SK-N-SH (cell line): ENCODE results near the gene MAEA. TPM values are rescaled to one million over a fixed set of nuclear protein-coding genes. Genes with fewer than 3 reads are reported as not detected.

ENCODE experiments used
- CTCF ChIA-PET: fragments of 300-600, 350-600 bp; formaldehyde crosslinking; extraction: SDS; loops from one replicate; lab custom pipeline; 2021; lab: Yijun Ruan, JAX
- POLR2A ChIA-PET: fragments of 350-600 bp; sonication (Branson Sonifier 250); formaldehyde crosslinking; extraction: SDS; loops from one replicate; lab custom pipeline; 2020; ENCODE audit warnings: antibody characterized with exemption, inconsistent platforms; lab: Yijun Ruan, JAX
- DNase-seq: peaks from one replicate; pipeline ENCODE4 v3.0.0; 2012
- H2AFZ ChIP-seq: fragments of 200-600 bp; sonication (generic); 2 replicates; pipeline ENCODE4 v1.8.1; 2016; ENCODE audit warnings: antibody characterized with exemption, mild to moderate bottlenecking, low read depth
- H3F3A ChIP-seq: fragments of 200-600 bp; sonication (generic); replicated peaks from 2 replicates; pipeline ENCODE3; 2016; ENCODE audit warnings: antibody characterized with exemption, mild to moderate bottlenecking; ENCODE audit not compliant: insufficient read depth
- H3K27ac ChIP-seq, 2 experiments: fragments of 200-500 bp in 1 of 2; fragments of 200-600 bp in 1 of 2; sonication (Bioruptor generic) in 1 of 2; sonication (generic), shearing (Covaris generic) in 1 of 2; 2 replicates each; pipeline versions ENCODE4 v1.5.1 to v1.6.1; 2014 to 2016; ENCODE audit warnings: low read depth in 2 of 2, inconsistent platforms in 1 of 2, low read length in 1 of 2, mild to moderate bottlenecking in 1 of 2, mixed read lengths in 1 of 2
- H3K27me3 ChIP-seq: fragments of 200-600 bp; sonication (generic), shearing (Covaris generic); 2 replicates; pipeline ENCODE4 v1.6.1; 2016; ENCODE audit warnings: mixed run types; ENCODE audit not compliant: insufficient read depth
- H3K36me3 ChIP-seq, 2 experiments: fragments of 200-500 bp in 1 of 2; fragments of 200-600 bp in 1 of 2; sonication (Bioruptor generic) in 1 of 2; sonication (generic) in 1 of 2; replicated peaks in 1 of 2; 2 replicates each; pipeline versions ENCODE3 to v1.5.1; 2014 to 2016; ENCODE audit warnings: low read length in 1 of 2, mild to moderate bottlenecking in 1 of 2; ENCODE audit not compliant: insufficient read depth in 2 of 2, control insufficient read depth in 1 of 2
- H3K4me1 ChIP-seq, 2 experiments: fragments of 200-500 bp in 1 of 2; fragments of 200-600 bp in 1 of 2; sonication (Bioruptor generic) in 1 of 2; sonication (generic), shearing (Covaris generic) in 1 of 2; 2 replicates each; pipeline versions ENCODE4 v1.5.1 to v1.6.1; 2014 to 2016; ENCODE audit warnings: low read depth in 1 of 2, low read length in 1 of 2, mixed run types in 1 of 2; ENCODE audit not compliant: insufficient read depth in 2 of 2, control insufficient read depth in 1 of 2
- H3K4me2 ChIP-seq: fragments of 200-600 bp; sonication (generic), shearing (Covaris generic); 2 replicates; pipeline ENCODE4 v1.6.1; 2017; ENCODE audit warnings: mixed run types
- H3K4me3 ChIP-seq, 2 experiments: fragments of 200-500 bp in 1 of 2; fragments of 200-600 bp in 1 of 2; sonication (Bioruptor generic) in 1 of 2; sonication (generic), shearing (Covaris generic) in 1 of 2; 2 replicates each; pipeline versions ENCODE4 v1.5.1 to v1.8.1; 2014 to 2016; ENCODE audit warnings: low read depth in 2 of 2, inconsistent platforms in 1 of 2, low read length in 1 of 2, mild to moderate bottlenecking in 1 of 2, mixed read lengths in 1 of 2, moderate library complexity in 1 of 2
- H3K79me2 ChIP-seq: fragments of 200-600 bp; sonication (generic); 2 replicates; pipeline ENCODE4 v1.8.1; 2017; ENCODE audit warnings: mild to moderate bottlenecking; ENCODE audit not compliant: insufficient read depth
- H3K9ac ChIP-seq: fragments of 200-600 bp; sonication (generic); 2 replicates; pipeline ENCODE4 v1.6.1; 2017; ENCODE audit warnings: mixed run types
- H3K9me2 ChIP-seq: fragments of 200-600 bp; sonication (generic); 2 replicates; pipeline ENCODE4 v1.6.1; 2017; ENCODE audit warnings: mixed run types
- H3K9me3 ChIP-seq: fragments of 200-600 bp; sonication (generic); 2 replicates; pipeline ENCODE4 v1.6.1; 2017; ENCODE audit warnings: mixed run types, mild to moderate bottlenecking, moderate library complexity
- H4K20me1 ChIP-seq: fragments of 200-600 bp; sonication (generic); 2 replicates; pipeline ENCODE4 v1.6.1; 2017; ENCODE audit warnings: mild to moderate bottlenecking, mixed run types; ENCODE audit not compliant: insufficient read depth
- ELF1 ChIP-seq: IDR thresholded peaks from 2 replicates; pipeline ENCODE4 v1.4.0; 2012
- FOXJ3 ChIP-seq: sonication (generic); formaldehyde crosslinking; IDR thresholded peaks from 2 replicates; pipeline ENCODE4 v1.5.1; 2020; ENCODE audit warnings: mild to moderate bottlenecking, missing genetic modification reagents
- FOXM1 ChIP-seq: IDR thresholded peaks from 2 replicates; pipeline ENCODE4 v1.4.0; 2012; ENCODE audit warnings: low read depth, mild to moderate bottlenecking
- GABPA ChIP-seq: IDR thresholded peaks from 2 replicates; pipeline ENCODE4 v1.4.0; 2012; ENCODE audit warnings: low read depth, mild to moderate bottlenecking
- JUND ChIP-seq: IDR thresholded peaks from 2 replicates; pipeline ENCODE4 v1.4.0; 2012
- MAX ChIP-seq: IDR thresholded peaks from 2 replicates; pipeline ENCODE4 v1.4.0; 2012; ENCODE audit warnings: low read depth
- MXI1 ChIP-seq: IDR thresholded peaks from 2 replicates; pipeline ENCODE4 v1.6.1; 2012; ENCODE audit warnings: mild to moderate bottlenecking, low read depth, low read length, improper control_type of control experiment
- NFIC ChIP-seq: IDR thresholded peaks from 2 replicates; pipeline ENCODE4 v1.4.0; 2012; ENCODE audit warnings: borderline replicate concordance
- NRF1 ChIP-seq: IDR thresholded peaks from 2 replicates; pipeline ENCODE4 v1.6.1; 2012; ENCODE audit warnings: low read depth, mild to moderate bottlenecking, low read length
- POLR2AphosphoS5 ChIP-seq: IDR thresholded peaks from 2 replicates; pipeline ENCODE4 v1.6.1; 2012; ENCODE audit warnings: low read depth, low read length
- RAD21 ChIP-seq: IDR thresholded peaks from 2 replicates; pipeline ENCODE4 v1.6.1; 2012; ENCODE audit warnings: mild to moderate bottlenecking, low read length
- RXRA ChIP-seq: IDR thresholded peaks from 2 replicates; pipeline ENCODE4 v1.4.0; 2012; ENCODE audit warnings: low read depth, mild to moderate bottlenecking, borderline replicate concordance
- SMC3 ChIP-seq: IDR thresholded peaks from 2 replicates; pipeline ENCODE4 v1.6.1; 2012; ENCODE audit warnings: low read depth, low read length, improper control_type of control experiment
- TAF1 ChIP-seq: IDR thresholded peaks from 2 replicates; pipeline ENCODE4 v1.6.1; 2012; ENCODE audit warnings: low read depth, mild to moderate bottlenecking, low read length, moderate library complexity, borderline replicate concordance
- TCF12 ChIP-seq: IDR thresholded peaks from 2 replicates; pipeline ENCODE4 v1.4.0; 2012
- TEAD4 ChIP-seq: IDR thresholded peaks from 2 replicates; pipeline ENCODE4 v1.4.0; 2012; ENCODE audit warnings: mild to moderate bottlenecking, borderline replicate concordance; ENCODE audit not compliant: insufficient read depth
- USF2 ChIP-seq: fragments of 150-350 bp; IDR thresholded peaks from 2 replicates; pipeline ENCODE4 v1.6.1; 2017; ENCODE audit warnings: antibody characterized with exemption, low read length, low read depth, borderline replicate concordance
- YY1 ChIP-seq: IDR thresholded peaks from 2 replicates; pipeline ENCODE4 v1.4.0; 2012; ENCODE audit warnings: low read depth, mild to moderate bottlenecking
- WGBS: methylation state at CpG from one replicate; pipeline ENCODE4 v1.1.6; 2017; ENCODE audit warnings: low lambda C conversion rate; 5-methylcytosine and 5-hydroxymethylcytosine counted together
- polyA plus RNA-seq, 3 experiments: library from polyadenylated mRNA; depleted of rRNA; stranded (reverse); fragments of >200 nt; gene quantifications; 2 replicates each; pipeline ENCODE4 v1.2.3, GENCODE V29; 2012
- TF ChIP-seq, protein P1 (sequence below): fragments of 150-350 bp; IDR thresholded peaks from 2 replicates; pipeline ENCODE4 v1.6.1; 2016; ENCODE audit warnings: mild to moderate bottlenecking, low read depth, low read length
- TF ChIP-seq, protein P2 (sequence below): IDR thresholded peaks from 2 replicates; pipeline ENCODE4; 2012
- TF ChIP-seq, protein P3 (sequence below): IDR thresholded peaks from 2 replicates; pipeline ENCODE4 v1.4.0; 2012; ENCODE audit warnings: low read depth, borderline replicate concordance

Gene MAEA
- polyA plus RNA-seq, 1 of the 3 experiments (the other 2 are of a cell fraction), result 128 TPM

GRCh38 chr4:1373892-1374705 is 84.4 kb downstream of the MAEA start:
- ChIA-PET POLR2A (no interaction called here), CTCF (interaction anchor here (0.8 to 1.9 kb wide), 3 partner anchors 18 to 255 kb away, joined by 3 to 7 read pairs (median 4); no protein-coding TSS in a partner anchor)
- TF ChIP-seq TAF1 (no peak), TEAD4 (no peak), FOXM1 (no peak), FOXJ3 (CRISPR knock-in tag) (no peak), SMC3 (no peak), JUND (no peak), RXRA (no peak), YY1 (no peak), RAD21 (no peak)
- TF ChIP-seq, protein P1, sequence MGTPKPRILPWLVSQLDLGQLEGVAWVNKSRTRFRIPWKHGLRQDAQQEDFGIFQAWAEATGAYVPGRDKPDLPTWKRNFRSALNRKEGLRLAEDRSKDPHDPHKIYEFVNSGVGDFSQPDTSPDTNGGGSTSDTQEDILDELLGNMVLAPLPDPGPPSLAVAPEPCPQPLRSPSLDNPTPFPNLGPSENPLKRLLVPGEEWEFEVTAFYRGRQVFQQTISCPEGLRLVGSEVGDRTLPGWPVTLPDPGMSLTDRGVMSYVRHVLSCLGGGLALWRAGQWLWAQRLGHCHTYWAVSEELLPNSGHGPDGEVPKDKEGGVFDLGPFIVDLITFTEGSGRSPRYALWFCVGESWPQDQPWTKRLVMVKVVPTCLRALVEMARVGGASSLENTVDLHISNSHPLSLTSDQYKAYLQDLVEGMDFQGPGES, result no peak
- Histone ChIP-seq H3K27ac (no peak overlapping the region), H3K9me3 (no peaks in the 10 kb centered on the region), H4K20me1 (no peaks in the 10 kb centered on the region), H3K4me2 (no peak overlapping the region), H3K4me1 (no peaks in the 10 kb centered on the region), H3F3A (no peaks in the 10 kb centered on the region), H2AFZ (no peak overlapping the region), H3K36me3 (peaks cover 9 to 44% of the 10 kb centered on the region in 2 experiments), H3K4me3 (no peak overlapping the region), H3K9me2 (no peaks in the 10 kb centered on the region), H3K9ac (no peak overlapping the region), H3K79me2 (no peaks in the 10 kb centered on the region), H3K27me3 (no peaks in the 10 kb centered on the region)
- 98% methylated on average over 28 of the region's 42 CpGs for WGBS
- no peak for DNase-seq

DNA sequence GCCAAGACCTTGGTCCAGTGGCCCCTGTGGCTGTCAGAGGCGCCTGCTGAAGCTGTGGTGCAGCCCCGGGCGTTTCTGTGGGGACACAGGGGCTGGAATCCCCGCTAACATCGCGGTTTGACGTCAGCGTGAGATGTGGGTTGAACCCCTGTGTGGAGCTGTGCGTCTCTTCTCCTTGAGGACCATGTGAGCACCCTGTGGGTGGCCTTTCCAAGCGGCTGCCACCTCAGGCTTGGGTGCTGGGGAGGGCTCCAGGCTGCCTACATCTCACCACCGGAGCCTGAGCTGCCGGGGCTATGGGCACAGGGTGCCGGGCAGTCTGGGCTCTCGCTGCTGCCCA is 85.0 kb downstream of the MAEA start:
- no peak for TF ChIP-seq RAD21
- TF ChIP-seq ELF1, result no peak
- TF ChIP-seq, protein P2, sequence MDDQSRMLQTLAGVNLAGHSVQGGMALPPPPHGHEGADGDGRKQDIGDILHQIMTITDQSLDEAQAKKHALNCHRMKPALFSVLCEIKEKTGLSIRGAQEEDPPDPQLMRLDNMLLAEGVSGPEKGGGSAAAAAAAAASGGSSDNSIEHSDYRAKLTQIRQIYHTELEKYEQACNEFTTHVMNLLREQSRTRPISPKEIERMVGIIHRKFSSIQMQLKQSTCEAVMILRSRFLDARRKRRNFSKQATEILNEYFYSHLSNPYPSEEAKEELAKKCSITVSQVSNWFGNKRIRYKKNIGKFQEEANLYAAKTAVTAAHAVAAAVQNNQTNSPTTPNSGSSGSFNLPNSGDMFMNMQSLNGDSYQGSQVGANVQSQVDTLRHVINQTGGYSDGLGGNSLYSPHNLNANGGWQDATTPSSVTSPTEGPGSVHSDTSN, result no peak
- no peak for TF ChIP-seq USF2
- TF ChIP-seq, protein P1, result no peak
- TF ChIP-seq GABPA, result no peak
- TF ChIP-seq TCF12, result no peak
- no peak for TF ChIP-seq RXRA
- TF ChIP-seq MAX, result no peak
- TF ChIP-seq NRF1, result no peak
- TF ChIP-seq NFIC, result no peak
- TF ChIP-seq POLR2AphosphoS5, result no peak
- TF ChIP-seq, protein P3, sequence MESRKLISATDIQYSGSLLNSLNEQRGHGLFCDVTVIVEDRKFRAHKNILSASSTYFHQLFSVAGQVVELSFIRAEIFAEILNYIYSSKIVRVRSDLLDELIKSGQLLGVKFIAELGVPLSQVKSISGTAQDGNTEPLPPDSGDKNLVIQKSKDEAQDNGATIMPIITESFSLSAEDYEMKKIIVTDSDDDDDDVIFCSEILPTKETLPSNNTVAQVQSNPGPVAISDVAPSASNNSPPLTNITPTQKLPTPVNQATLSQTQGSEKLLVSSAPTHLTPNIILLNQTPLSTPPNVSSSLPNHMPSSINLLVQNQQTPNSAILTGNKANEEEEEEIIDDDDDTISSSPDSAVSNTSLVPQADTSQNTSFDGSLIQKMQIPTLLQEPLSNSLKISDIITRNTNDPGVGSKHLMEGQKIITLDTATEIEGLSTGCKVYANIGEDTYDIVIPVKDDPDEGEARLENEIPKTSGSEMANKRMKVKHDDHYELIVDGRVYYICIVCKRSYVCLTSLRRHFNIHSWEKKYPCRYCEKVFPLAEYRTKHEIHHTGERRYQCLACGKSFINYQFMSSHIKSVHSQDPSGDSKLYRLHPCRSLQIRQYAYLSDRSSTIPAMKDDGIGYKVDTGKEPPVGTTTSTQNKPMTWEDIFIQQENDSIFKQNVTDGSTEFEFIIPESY, result no peak
- no peak for TF ChIP-seq MXI1
- no peak for TF ChIP-seq FOXJ3 (CRISPR knock-in tag)
- Histone ChIP-seq H3K27me3 (no peaks in the 10 kb centered on the region), H3K27ac (no peak overlapping the region), H3K9me3 (no peaks in the 10 kb centered on the region), H2AFZ (no peak overlapping the region), H3K79me2 (no peaks in the 10 kb centered on the region), H3K9me2 (no peaks in the 10 kb centered on the region), H3K4me3 (no peak overlapping the region), H4K20me1 (no peaks in the 10 kb centered on the region), H3K36me3 (peaks cover 9 to 48% of the 10 kb centered on the region in 2 experiments), H3K4me2 (no peak overlapping the region), H3K9ac (no peak overlapping the region), H3F3A (no peaks in the 10 kb centered on the region), H3K4me1 (no peaks in the 10 kb centered on the region)
- DNase-seq, result no peak
- POLR2A ChIA-PET, result no interaction called here
- CTCF ChIA-PET, result interaction anchor here (0.8 to 1.9 kb wide), 2 partner anchors 138 to 255 kb away, joined by 3 to 7 read pairs; no protein-coding TSS in a partner anchor
- 82% methylated on average over 7 of the region's 14 CpGs for WGBS
